ENCODE data around the gene CRACR2B.

GRCh38 chr11:872799-873198 lies 45.1 kb downstream of the CRACR2B start:
- no peak for TF ChIP-seq CTCF (IDR thresholded peaks at IDR 0.05)
- TF ChIP-seq EZH2 (IDR thresholded peaks at IDR 0.05; ENCODE audit: borderline replicate concordance, insufficient read depth, low read depth, low read length, poor library complexity, severe bottlenecking) = no peak
